Esophagus muscularis mucosa (tissue), 4 donors: ENCODE data around the gene OR56B4. TPM values are rescaled to one million over a fixed set of nuclear protein-coding genes. Genes with fewer than 3 reads are reported as not detected.
"Not testable (repeated sequence)": the region's sequence is repeated elsewhere in the genome, so short reads cannot be mapped to it uniquely, and the experiment has no call there.

Experiments used
- DNase-seq: peaks from one replicate; pipeline ENCODE4 v3.0.0-alpha.2; 2017; ENCODE audit errors: extremely low spot score
- H3K27ac ChIP-seq, 4 donors: fragments of 200-600 bp; sonication (generic); replicated peaks in 1 of 4; 1 replicate in 3 of 4; 2 replicates in 1 of 4; pipeline ENCODE4 v1.5.1; 2016 to 2019; ENCODE audit warnings: mild to moderate bottlenecking in 1 of 4
- H3K27me3 ChIP-seq, 4 donors: fragments of 200-600 bp; sonication (generic); one replicate each; pipeline versions ENCODE4 v1.5.1 to v1.6.0; 2016 to 2019
- H3K36me3 ChIP-seq, 4 donors: fragments of 200-600 bp; sonication (generic); one replicate each; pipeline ENCODE4 v1.5.1; 2016 to 2019
- H3K4me1 ChIP-seq, 4 donors: fragments of 200-600 bp; sonication (generic); one replicate each; pipeline ENCODE4 v1.5.1; 2016 to 2019
- H3K4me3 ChIP-seq, 4 donors: fragments of 200-600 bp; sonication (generic); 1 replicate in 2 of 4; 2 replicates in 2 of 4; pipeline ENCODE4 v1.5.1; 2016 to 2019; ENCODE audit warnings: mild to moderate bottlenecking in 4 of 4, moderate library complexity in 1 of 4
- H3K9me3 ChIP-seq, 4 donors: fragments of 200-600 bp; sonication (generic); 1 replicate in 3 of 4; 2 replicates in 1 of 4; pipeline ENCODE4 v1.5.1; 2016 to 2019
- CTCF ChIP-seq, 3 experiments: fragments of 200-600 bp in 2 of 3; fragments of 450-650 bp in 1 of 3; sonication (generic) in 2 of 3; IDR thresholded peaks; one replicate each; pipeline ENCODE4 v1.5.1; 2017 to 2019; ENCODE audit warnings: antibody characterized with exemption in 3 of 3, mild to moderate bottlenecking in 2 of 3, moderate library complexity in 1 of 3
- EP300 ChIP-seq: sonication (generic); formaldehyde crosslinking; IDR thresholded peaks from one replicate; pipeline ENCODE4 v1.6.1; 2017; ENCODE audit warnings: antibody characterized with exemption
- POLR2A ChIP-seq: fragments of 450-650 bp; IDR thresholded peaks from one replicate; pipeline ENCODE4 v1.6.1; 2017; ENCODE audit warnings: antibody characterized with exemption, moderate library complexity, mild to moderate bottlenecking, low read depth
- POLR2AphosphoS5 ChIP-seq, 2 donors: sonication (generic); formaldehyde crosslinking; IDR thresholded peaks; one replicate each; pipeline ENCODE4 v1.6.1; 2017; ENCODE audit warnings: antibody characterized with exemption in 2 of 2
- WGBS: methylation state at CpG from one replicate; pipeline ENCODE4 v1.1.5; 2018; 5-methylcytosine and 5-hydroxymethylcytosine counted together
- intact Hi-C: fragments of 100-400 bp; cut with DNase I; formaldehyde crosslinking; loops from one replicate; pipeline ENCODE4 v1.15.1; 2023
- total RNA-seq, 4 donors: library from RNA; depleted of rRNA; stranded (reverse); fragments of >200 nt; gene quantifications; one replicate each; pipeline versions ENCODE4 v1.1.0 to v1.2.1, GENCODE V29; 2016

The OR56B4 gene
- not detected for total RNA-seq

DNA sequence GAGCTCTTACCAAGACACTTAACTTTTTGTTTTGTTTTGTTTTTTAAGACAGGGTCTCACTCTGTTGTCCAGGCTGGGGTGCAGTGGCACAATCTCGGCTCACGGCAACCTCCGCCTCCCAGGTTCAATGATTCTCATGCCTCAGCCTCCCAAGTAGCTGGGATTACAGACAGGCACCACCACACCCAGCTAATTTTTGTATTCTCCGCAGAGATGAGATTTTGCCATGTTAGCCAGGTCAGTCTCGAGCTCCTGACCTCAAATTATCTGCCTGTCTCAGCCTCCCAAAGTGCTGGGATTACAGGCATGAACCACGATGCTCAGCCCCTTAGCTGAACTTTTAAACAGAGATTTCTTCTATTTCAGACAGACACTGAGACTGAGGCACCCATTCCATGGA is at the start of gene OR56B4:
OR56B4 (plus strand) TSS at position 301 of the 400 bp plus-strand sequence; CDS start at position 396, 95 bp downstream.
- WGBS, result 73% methylated on average over 6 of the region's 6 CpGs
- DNase-seq, intact Hi-C loops, H3K4me1 ChIP-seq, H3K27me3 ChIP-seq, H3K4me3 ChIP-seq, H3K9me3 ChIP-seq, H3K36me3 ChIP-seq, H3K27ac ChIP-seq: not testable (repeated sequence)

GRCh38 chr11:6061475-6061874 is 46.0 kb upstream of the OR56B4 start:
- WGBS, result 62% methylated on average over 3 of the region's 3 CpGs
- no peak for DNase-seq
- Histone ChIP-seq H3K27ac (no peak overlapping the region), H3K4me1 (no peaks in the 10 kb centered on the region), H3K36me3 (no peaks in the 10 kb centered on the region), H3K4me3 (no peak overlapping the region), H3K27me3 (no peaks in the 10 kb centered on the region), H3K9me3 (no peaks in the 10 kb centered on the region)
- intact Hi-C loops, result no loop called here
- TF ChIP-seq POLR2AphosphoS5 (IDR thresholded peaks at IDR 0.05) (no peak), CTCF (IDR thresholded peaks at IDR 0.05) (no peak)

GRCh38 chr11:6062691-6063358 is 44.7 kb upstream of the OR56B4 start:
- Histone ChIP-seq H3K27me3 (no peaks in the 10 kb centered on the region), H3K4me3 (no peak overlapping the region), H3K4me1 (no peaks in the 10 kb centered on the region), H3K9me3 (no peaks in the 10 kb centered on the region), H3K36me3 (no peaks in the 10 kb centered on the region), H3K27ac (no peak overlapping the region)
- TF ChIP-seq EP300 (no peak), CTCF (IDR thresholded peaks at IDR 0.05) (no peak), POLR2A (no peak), POLR2AphosphoS5 (IDR thresholded peaks at IDR 0.05) (no peak)
- DNase-seq, result no peak
- 62% methylated on average over 5 of the region's 5 CpGs for WGBS
- intact Hi-C loops, result no loop called here

DNA sequence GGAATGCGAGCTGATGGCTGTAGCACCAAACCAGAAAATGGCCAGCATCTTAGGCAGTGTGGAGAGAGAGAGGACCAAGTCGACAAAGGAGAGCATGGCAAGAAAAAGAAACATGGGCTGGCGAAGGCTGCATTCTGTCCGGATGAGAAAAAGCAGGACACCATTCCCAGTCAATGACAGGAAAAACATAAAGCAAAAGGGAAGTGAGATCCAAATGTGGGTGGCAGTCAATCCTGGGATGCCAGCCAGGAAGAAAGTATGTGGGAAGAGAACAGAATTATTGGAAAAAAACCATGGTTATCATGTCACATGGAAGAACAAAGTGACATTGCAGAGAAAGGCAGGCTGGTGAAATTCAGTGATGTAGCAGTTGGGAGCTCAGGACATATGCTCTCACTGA is 40.0 kb upstream of the OR56B4 start:
- intact Hi-C loops, result no loop called here
- H3K27me3 ChIP-seq, result no peaks in the 10 kb centered on the region
- H3K36me3 ChIP-seq, result no peaks in the 10 kb centered on the region
- WGBS, result 76% methylated on average over 4 of the region's 4 CpGs
- DNase-seq, result no peak
- no peaks in the 10 kb centered on the region for H3K9me3 ChIP-seq
- TF ChIP-seq CTCF (IDR thresholded peaks at IDR 0.05) (no peak), POLR2A (no peak), POLR2AphosphoS5 (IDR thresholded peaks at IDR 0.05) (no peak)
- no peaks in the 10 kb centered on the region for H3K4me1 ChIP-seq
- H3K4me3 ChIP-seq, result no peak overlapping the region
- no peak overlapping the region for H3K27ac ChIP-seq

GRCh38 chr11:6076443-6076842 is 31.0 kb upstream of the OR56B4 start:
- DNase-seq, intact Hi-C loops, H3K27me3 ChIP-seq, H3K4me3 ChIP-seq, H3K27ac ChIP-seq, H3K36me3 ChIP-seq, H3K4me1 ChIP-seq, H3K9me3 ChIP-seq: not testable (repeated sequence)
- 78% methylated on average over 2 of the region's 2 CpGs for WGBS

GRCh38 chr11:6077723-6078122 is 29.8 kb upstream of the OR56B4 start:
- H3K9me3 ChIP-seq, result peaks cover 0 to 7% (median 6%) of the 10 kb centered on the region in 4 donors
- H3K36me3 ChIP-seq, result no peaks in the 10 kb centered on the region
- no peak overlapping the region for H3K27ac ChIP-seq
- intact Hi-C loops, result no loop called here
- H3K4me3 ChIP-seq, result no peak overlapping the region
- no peaks in the 10 kb centered on the region for H3K4me1 ChIP-seq
- no peak for DNase-seq
- TF ChIP-seq CTCF (IDR thresholded peaks at IDR 0.05) (no peak), EP300 (no peak)
- WGBS, result 93% methylated on average over 6 of the region's 6 CpGs
- no peaks in the 10 kb centered on the region for H3K27me3 ChIP-seq
